HG03095 (cell line): ENCODE measurements around the gene PRKN.

ENCODE experiments used
- ATAC-seq: cut with Tn5 transposase; IDR thresholded peaks from one replicate; pipeline ENCODE4 v1.9.1; 2021; ENCODE audit warnings: moderate library complexity; ENCODE audit not compliant: unreplicated experiment

The PRKN gene

GRCh38 chr6:161442420-161442819 lies 1285.1 kb downstream of the PRKN start:
- ATAC-seq = no peak

- no peak for ATAC-seq
These were observed 1287.3 kb downstream of the PRKN start for GRCh38 chr6:161440299-161440698.

GRCh38 chr6:161439093-161439492 lies 1288.5 kb downstream of the PRKN start:
- ATAC-seq = no peak

DNA sequence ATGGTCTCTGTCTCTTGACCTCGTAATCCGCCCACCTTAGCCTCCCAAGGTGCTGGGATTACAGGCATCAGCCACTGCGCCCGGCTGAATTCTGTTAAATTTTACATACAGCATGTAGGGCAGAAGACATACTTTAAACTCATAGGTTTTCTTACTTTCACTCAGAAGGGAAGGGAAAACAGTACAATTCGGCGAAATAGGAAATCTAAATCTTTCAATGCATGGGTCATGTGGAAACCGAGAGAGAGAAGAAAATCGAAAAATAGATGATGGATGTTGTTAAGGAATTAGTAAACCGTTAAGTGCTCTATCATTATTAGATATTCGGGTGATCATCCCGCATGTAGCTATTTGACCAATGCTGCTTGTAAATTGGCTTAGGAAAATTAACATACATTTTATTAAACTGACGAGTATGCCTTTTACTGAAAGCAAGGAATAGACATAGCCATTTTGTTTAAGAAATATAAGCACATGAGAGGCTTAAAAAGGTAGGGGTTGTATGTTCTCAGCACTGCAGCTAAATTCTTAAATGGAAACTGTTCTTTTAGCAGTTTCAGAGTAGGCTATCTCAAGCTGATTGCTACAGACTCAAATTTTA lies 1289.0 kb downstream of the PRKN start:
- ATAC-seq = no peak

DNA sequence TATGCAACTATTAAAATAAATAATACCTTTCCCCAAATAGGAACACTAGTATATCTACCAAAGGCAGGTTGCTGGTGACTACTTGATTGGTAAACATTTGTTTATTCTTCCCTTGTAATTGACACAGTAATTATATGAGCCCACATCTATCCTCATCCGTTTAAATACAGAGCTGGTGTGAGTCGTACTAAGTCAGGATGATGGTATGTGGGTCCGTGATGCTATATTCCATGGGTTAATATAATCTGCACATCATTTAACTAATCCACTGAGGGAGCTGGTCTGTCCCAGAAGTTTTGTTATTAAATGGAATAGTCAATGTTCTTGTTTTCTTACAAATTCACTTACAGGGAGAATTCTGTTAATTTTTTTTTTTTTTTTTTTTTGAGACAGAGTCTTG lies 1289.7 kb downstream of the PRKN start:
- ATAC-seq = no peak

DNA sequence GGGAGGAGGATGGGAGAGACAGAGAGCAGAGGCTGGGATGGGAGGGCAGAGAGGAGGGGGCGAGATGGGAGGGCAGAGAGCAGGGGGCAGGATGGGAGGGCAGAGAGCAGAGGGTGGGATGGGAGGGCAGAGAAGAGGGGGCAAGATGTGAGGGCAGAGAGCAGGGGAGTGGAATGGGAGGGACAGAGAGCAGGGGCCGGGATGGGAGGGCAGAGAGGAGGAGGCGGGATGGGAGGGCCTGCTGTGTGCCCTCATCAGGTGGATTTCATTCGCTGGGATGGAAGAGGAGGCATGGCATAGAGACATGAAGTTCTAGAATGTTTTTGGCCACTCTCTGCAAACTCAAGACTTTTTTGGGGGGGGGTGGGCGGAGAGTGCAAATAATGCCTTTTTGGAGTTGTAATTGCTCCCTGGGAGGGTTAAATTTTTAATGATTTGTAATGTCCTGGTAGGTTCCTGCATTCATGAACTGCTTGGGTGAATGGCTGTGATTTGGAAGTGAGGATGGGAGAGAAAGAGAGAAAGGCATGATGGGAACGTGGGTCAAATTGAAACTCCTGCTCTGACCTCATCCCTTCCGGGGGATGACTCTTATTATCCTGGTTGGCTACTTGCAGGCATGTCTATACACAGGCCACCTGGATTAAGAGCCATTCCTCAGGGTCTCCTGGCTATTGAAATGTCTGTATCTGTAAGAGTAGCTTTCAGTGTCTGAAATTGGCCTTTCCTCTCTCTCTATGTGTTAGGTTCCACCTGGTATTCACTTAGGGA lies 1291.3 kb downstream of the PRKN start:
- no peak for ATAC-seq

GRCh38 chr6:161435748-161436070 lies 1291.9 kb downstream of the PRKN start:
- ATAC-seq = no peak

GRCh38 chr6:161434921-161435747 lies 1292.4 kb downstream of the PRKN start:
- ATAC-seq = no peak

DNA sequence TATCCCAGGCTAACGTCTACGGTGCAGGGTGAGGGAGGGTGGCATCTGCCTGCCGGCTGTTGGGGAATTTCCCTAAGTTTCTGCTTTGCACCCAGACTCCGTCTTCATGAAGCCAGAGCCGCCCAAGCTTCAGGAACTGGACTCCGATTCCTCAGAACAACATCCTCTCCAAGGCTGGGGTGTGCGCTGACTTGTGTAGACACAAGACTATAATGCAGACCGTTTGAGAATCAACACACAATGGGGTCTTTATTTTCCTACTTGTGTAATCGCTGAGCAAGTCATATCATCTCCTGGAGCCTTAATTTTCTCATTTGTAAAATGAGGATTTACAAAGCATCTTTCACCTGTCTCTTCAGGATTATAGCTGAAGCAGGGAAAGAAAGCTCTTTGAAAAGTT lies 1293.2 kb downstream of the PRKN start:
- ATAC-seq = no peak

GRCh38 chr6:161432546-161432945 lies 1295.0 kb downstream of the PRKN start:
- ATAC-seq = no peak

DNA sequence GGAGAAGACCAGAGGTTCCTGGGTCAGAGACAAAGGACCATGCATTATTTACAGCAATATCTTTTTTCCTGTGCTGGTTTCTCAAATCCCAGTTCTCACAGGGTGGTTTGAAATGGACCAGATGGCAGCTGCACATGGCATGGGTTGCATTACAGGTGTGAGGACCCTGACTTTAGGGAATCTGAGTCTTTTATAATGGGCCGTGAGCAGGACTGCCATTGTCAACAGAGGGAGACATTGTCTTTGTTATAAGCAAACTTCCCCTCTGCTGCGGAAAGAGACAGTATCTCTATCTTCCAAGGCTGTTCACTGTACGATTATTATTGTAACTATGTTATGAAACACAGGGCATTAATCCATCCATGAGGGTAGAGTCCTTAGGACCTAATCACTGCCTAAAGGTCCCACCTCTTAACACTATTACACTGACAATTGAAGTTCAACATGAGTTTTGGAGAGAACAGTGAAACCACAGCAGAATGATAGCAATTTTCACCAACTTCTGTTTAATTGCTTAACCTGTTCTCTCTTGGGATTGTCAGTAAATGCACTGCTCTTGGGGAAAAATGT lies 1297.6 kb downstream of the PRKN start:
- ATAC-seq = no peak

DNA sequence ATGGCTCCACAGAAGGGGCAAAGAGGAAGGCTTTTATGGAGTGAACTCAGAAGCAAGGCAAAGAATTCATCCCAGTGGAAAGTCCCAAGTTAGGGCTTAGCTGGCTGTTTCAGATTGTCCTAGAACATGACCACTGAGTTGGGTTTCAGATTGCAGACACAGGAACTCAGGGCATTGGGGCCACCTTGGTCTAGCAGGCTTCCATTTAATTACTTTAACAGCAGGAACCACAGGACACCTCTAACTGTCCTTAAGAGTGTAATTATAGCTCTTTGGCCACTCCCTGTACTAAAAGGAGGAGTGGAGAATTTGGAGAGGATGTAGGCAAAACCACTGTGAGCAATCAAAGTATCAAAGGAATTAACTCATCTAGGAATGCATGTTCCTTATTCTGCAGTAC lies 1303.1 kb downstream of the PRKN start:
- no peak for ATAC-seq

- no peak for ATAC-seq
These were observed 1304.6 kb downstream of the PRKN start for GRCh38 chr6:161422710-161423680.

DNA sequence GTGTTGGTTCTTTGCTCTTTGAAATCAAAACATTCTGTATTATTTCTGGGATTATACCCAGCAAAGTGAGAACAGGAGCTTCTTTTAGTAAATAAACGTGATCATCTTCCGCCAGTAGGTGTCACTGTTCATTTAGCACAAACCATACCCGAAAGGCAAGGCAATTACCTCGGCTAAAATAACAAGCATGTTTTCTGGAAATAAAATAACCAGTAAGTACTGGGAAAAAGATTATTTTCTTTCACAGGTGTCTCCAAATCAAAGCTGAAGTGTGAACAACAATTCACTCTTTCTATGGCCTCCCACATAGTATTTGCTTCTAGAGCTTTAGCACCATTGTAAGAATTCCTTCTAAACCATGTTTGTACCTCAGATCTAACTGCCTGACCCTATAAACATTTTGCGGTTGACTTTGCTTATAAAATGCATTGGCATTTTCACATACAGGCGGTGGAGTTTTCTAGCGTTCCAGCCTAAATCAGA lies 1309.1 kb downstream of the PRKN start:
- no peak for ATAC-seq

DNA sequence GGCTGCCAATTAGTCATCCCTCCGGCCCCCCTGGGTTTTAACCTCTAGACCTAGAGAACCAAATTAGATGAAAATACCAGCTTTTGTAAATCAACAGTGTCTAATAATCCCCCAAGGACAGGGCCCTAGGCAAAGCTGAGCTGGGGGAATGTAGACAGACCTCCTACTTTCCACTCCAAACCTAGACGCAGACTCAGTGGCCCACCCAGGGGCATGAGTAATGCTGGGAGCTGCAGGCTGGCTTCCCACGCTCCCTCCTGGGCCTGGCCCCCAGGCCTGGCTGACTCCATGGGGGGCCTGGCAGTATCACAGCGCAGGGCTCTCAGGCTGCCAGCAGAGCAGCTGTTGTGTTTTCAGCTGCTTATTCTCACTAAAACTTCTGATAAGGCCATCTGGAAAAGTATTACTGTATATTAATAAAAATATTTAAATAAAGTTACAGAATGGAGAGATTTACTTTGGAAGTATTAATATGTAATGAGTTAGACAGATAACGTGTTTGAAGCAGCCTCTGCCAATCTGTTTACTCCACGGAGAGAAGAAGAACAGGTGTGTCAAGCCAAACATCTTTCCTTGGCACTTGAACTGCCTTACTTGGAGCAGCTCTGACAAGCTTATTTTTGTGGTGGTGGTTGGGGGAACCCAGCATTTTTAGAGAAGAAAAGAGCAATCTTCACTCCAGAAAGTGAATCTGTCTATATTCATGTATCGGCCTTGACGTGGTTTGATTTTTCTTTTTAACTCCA lies 1309.7 kb downstream of the PRKN start:
- ATAC-seq = no peak

DNA sequence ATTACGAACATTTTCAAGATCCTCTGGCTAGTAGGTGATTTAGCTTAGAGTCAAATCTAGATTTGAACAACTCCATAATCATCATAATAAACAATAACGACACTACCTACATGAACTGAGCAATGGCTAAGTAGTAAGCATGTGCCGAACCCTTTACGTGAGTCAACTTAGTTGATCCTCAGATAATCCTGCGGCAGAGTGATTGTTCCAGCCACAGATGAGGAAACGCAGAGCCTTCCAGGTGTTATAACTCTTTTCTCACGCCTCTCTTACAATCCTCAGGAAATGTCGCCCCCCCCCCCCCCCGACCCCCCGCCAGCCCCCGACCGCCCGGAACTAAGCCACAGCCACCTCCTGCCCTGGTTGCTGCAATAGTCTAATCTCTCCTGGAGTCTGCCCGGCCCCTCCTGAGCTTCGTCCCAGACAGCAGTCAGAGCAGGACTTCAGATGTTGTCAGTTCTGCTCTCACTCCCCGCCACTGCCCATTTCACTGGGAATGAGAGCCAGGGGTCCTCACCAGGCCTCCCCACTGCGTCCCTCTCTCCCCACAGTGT lies 1312.2 kb downstream of the PRKN start:
- ATAC-seq = no peak

- no peak for ATAC-seq
These were observed 1312.9 kb downstream of the PRKN start for GRCh38 chr6:161414707-161415106.

DNA sequence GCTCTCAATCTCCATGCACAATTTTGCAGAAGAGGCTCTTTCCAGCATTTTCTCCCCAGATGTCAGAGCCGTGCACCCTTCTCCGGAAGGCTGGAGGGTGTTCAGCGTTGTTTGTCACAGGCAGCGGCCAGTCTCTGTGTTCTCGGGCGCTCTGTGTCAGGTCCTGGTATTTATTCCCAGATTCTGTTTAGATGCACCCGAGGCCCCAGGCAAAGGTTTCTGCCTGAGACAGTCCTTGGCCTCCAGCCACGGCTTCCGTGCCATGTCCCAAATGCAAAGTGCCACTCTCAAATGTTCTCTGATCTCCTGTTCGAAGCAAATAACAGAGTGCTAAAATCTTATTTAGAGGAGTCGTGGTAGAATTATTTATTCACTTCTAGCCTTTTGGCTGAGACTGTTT lies 1313.4 kb downstream of the PRKN start:
- ATAC-seq = no peak

DNA sequence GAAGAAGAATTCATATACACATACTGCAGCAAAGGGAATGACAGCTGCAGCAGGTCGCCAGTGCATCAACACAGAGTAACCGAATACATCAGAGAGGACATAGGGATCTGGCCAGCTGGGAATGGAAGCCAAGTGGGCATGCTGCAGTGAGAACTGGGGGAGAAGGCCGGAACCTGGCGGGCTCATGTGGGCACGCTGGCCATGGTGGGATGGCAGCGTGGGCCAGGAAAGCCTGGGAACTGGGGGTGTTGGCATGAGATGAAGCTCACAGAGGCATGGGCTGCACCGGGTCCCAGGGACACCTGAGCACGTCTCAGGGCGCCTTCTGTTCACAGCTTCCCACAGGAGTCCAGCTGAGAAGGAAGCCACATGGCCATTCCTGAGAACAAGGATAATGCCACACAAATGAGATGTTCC lies 1314.2 kb downstream of the PRKN start:
- no peak for ATAC-seq
